GM18498 (cell line): ENCODE measurements around the gene TMEM201.

Experiments
- ATAC-seq: cut with Tn5 transposase; IDR thresholded peaks from one replicate; pipeline ENCODE4 v1.9.1; 2021; ENCODE audit warnings: mild to moderate bottlenecking, moderate library complexity; ENCODE audit not compliant: unreplicated experiment

Gene TMEM201

DNA sequence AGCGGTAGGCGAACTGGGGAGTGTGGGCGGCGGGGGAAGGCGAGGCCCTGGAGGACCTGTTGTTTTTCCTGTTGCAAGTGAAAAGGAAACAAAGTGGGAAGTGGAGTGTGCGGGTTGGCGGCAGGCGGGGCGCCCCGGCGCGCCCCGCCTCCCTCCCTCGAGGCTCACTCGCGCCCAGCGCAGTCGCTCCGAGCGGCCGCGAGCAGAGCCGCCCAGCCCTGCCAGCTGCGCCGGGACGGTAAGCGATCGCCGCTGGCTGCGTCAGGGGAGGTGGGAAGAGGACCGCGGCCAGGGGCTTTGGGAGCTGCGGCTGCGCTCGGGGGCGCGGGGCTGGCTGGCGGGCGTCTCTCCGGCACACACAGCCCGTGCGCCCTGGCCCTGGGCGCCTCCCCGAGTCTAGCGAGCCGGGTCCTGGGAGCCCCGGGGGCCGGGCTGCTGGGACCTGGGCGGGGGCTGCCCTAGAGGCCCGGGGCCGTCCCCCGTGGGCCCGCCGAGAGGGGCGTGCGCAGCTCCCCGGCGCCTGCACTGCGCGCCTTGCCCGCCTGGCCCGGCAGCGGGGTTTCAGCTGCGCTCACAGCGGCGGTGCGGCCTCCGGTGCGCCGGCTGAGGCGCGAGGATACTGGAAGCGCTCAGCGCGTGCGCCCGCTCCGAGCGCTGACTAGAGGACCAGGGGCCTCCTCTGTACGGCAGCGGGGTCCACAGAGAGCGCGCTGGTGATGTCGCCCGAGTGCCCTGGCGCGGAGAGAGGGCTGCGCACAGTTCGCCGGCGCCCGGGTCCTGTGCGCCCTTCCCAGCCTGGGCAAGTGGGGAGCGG is 63.1 kb downstream of the TMEM201 start, which contains the start of gene PIK3CD:
TSS of gene PIK3CD (plus strand) at position 167 of the 814 bp plus-strand sequence. CDS start 58,725 bp downstream, outside the sequence.
- no peak for ATAC-seq

- ATAC-seq: no peak
Measured at GRCh38 chr1:9652379-9653209, 63.9 kb downstream of the TMEM201 start.

DNA sequence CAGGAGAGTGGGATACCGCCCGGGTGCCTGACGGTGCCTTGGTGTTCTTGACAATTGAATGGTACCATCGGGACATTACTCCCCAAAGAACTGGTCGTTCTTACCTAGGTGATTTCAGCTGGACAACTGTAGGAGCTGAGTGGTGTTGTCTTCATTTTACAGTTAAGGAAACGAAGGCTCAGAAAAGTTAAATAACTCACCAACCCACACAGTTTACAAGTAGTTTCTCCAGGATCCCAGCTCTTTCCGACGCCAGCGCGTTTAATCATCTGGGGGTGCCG is 64.4 kb downstream of the TMEM201 start:
- ATAC-seq: no peak

GRCh38 chr1:9653491-9654050 is 64.9 kb downstream of the TMEM201 start:
- no peak for ATAC-seq

DNA sequence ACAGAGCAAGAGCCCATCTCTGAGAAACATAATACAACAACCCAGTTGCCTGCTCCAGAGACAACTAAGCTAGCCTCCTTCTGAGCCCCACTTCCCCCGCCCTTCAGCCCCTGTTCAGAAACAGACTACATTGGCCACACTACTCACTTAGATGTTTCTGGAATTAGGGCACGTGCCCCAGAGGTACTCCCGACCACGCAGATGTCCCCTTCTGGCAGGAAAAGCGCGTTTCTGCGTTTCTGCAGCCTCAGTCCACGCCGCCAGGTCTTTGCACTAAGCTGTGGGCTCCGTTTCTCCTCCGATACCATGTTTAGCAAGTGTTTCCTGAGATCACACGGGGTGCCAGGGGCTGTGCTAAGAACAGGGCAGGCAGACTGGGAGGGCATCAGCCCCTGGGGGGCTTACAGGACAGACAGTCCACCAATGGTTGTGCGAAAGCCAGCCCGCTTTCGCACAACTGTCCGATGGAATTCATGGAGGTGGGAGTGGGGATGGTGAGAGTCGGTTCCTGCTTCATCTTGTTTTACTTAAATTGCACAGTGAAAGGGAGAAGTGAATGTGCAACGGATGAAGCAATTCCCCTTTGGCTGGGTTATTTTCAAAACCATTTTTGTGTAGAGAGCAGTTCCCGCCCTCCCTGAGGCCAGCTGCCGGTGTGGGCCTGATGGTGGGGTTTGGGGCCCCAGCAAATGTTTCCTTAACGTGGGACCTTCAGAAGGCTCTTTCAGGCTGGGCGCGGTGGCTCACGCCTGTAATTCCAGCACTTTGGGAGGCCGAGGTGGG is 65.5 kb downstream of the TMEM201 start:
- no peak for ATAC-seq

DNA sequence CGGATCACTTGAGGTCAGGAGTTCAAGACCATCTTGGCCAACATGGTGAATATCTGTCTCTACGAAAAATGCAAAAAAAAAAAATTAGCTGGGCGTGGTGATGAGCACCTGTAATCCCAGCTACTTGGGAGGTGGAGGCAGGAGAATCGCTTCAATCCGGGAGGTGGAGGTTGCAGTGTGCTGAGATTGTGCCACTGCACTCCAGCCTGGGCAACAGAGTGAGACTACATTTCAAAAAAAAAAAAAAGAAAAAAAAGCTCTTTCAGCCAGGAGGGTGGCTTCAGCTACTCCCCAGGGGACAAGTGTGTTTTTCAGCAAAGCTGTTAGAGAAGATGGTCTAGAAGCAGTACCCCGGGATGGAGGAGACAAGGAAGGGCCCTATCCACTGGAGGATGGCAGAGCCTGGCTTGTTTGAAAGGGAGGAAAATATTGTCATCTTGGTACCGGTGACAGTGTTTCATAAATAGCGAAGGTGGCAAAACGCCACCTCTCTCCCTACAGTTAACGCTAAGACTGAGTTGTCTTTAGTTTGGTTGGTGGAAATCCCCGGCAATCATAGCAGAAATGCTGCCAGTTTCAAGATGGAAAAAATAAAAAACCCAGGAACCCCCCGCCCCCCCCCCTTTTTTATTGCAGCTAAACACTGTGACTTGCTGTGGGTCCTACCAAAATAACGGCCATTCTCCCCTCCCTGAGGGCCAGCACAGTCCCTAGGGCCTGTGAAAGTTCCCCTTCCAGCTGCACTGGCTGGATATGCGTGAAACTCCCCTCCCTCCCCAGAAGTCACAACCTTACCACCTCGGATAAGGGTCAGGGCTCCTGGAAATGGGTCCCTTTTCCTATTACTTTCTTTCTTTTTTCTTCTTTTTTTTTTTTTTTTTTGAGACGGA is 66.4 kb downstream of the TMEM201 start:
- no peak for ATAC-seq

GRCh38 chr1:9655836-9656235 is 67.1 kb downstream of the TMEM201 start:
- no peak for ATAC-seq

- no peak for ATAC-seq
Measured at GRCh38 chr1:9657521-9658032, 68.9 kb downstream of the TMEM201 start.

DNA sequence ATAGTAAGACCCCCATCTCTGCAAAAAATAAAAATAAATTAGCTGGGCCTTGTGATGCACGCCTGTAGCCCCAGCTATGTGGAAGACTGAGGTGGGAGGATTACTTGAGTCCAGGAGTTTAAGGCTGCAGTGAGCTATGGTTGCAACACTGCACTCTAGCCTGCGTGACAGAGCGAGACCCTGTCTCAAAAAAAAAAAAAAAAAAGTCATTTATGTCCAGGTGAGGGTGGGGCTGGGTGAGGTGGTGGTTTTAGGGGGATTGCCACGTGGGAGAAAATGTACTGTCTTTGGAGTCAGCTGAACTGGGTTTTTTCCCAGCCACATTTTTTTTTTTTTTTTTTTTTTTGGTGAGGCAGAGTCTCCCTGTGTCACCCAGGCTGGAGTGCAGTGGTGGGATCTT is 69.5 kb downstream of the TMEM201 start:
- ATAC-seq: no peak

- no peak for ATAC-seq
Measured at GRCh38 chr1:9659328-9659727, 70.6 kb downstream of the TMEM201 start.

DNA sequence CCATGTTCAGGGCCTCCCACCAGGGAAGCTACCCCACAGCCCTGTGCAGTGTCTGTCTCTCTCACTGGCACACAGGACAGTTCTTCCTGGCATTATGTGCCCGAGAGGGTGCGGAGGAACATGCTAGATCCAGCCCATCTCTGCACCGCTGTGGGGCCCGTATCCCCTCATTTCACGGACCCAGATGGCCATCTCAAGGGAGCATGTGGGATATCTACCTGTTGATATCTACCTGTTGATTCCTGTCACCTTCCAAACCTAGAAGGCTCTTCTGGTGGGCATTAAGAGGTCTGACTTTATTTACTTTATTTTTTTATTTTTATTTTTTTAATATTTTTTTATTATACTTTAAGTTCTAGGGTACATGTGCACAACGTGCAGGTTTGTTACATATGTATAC is 74.5 kb downstream of the TMEM201 start:
- ATAC-seq: no peak
